Measurements from ENCODE around the gene SOX5.
A peak's percentile ranks its signal among the peaks of the same experiment; 100 is the strongest.
"Not testable (repeated sequence)": the region's sequence is repeated elsewhere in the genome, so short reads cannot be mapped to it uniquely, and the experiment has no call there.

The SOX5 gene

GRCh38 chr12:23493672-23494071 lies 455.8 kb downstream of the SOX5 start:
- TF ChIP-seq EZH2phosphoT487 (IDR thresholded peaks at IDR 0.05; ENCODE audit: borderline replicate concordance) (no peak), CTCF (conservative IDR thresholded peaks at IDR 0.05; ENCODE audit: low read length) (no peak)
- H2AFZ ChIP-seq (ENCODE audit: low read length), result no peak overlapping the region

GRCh38 chr12:23491029-23491428 lies 458.4 kb downstream of the SOX5 start:
- not testable (repeated sequence) for H3K4me2 ChIP-seq (ENCODE audit: low read depth, low read length, poor library complexity, severe bottlenecking); H3K79me2 ChIP-seq (ENCODE audit: insufficient read depth, low read length); H3F3A ChIP-seq (ENCODE audit: low read depth); H3K36me3 ChIP-seq (ENCODE audit: insufficient read depth, low read length); H3K4me3 ChIP-seq (ENCODE audit: low read length, poor library complexity, severe bottlenecking); H2AFZ ChIP-seq (ENCODE audit: low read length); H3K9me2 ChIP-seq (replicated peaks; ENCODE audit: low read depth, low read length); H3K9me3 ChIP-seq (ENCODE audit: insufficient read depth, low read depth, low read length); H3K9ac ChIP-seq (ENCODE audit: low read depth, low read length, poor library complexity, severe bottlenecking); H3K27me3 ChIP-seq (ENCODE audit: insufficient read depth, low read length, poor library complexity, severe bottlenecking); H3K4me1 ChIP-seq (ENCODE audit: insufficient read depth, low read length, poor library complexity, severe bottlenecking); H4K20me1 ChIP-seq (ENCODE audit: insufficient read depth, low read length, poor library complexity, severe bottlenecking)

More at GRCh38 chr12:23493672-23494071, 455.8 kb downstream of the SOX5 start:
- Histone ChIP-seq H3F3A (ENCODE audit: low read depth) (no peaks in the 10 kb centered on the region), H3K9me2 (replicated peaks; ENCODE audit: low read depth, low read length) (no peaks in the 10 kb centered on the region), H3K79me2 (ENCODE audit: insufficient read depth, low read length) (no peaks in the 10 kb centered on the region), H4K20me1 (ENCODE audit: insufficient read depth, low read length, poor library complexity, severe bottlenecking) (no peaks in the 10 kb centered on the region), H3K36me3 (ENCODE audit: insufficient read depth, low read length) (no peaks in the 10 kb centered on the region), H3K9me3 (ENCODE audit: insufficient read depth, low read depth, low read length) (no peaks in the 10 kb centered on the region; the same call in 1 of the 2 replicates), H3K4me3 (ENCODE audit: low read length, poor library complexity, severe bottlenecking) (no peak overlapping the region), H3K4me2 (ENCODE audit: low read depth, low read length, poor library complexity, severe bottlenecking) (no peak overlapping the region), H3K4me1 (ENCODE audit: insufficient read depth, low read length, poor library complexity, severe bottlenecking) (no peaks in the 10 kb centered on the region), H3K9ac (ENCODE audit: low read depth, low read length, poor library complexity, severe bottlenecking) (no peak overlapping the region), H3K27me3 (ENCODE audit: insufficient read depth, low read length, poor library complexity, severe bottlenecking) (no peaks in the 10 kb centered on the region)

- Histone ChIP-seq H3K4me1 (ENCODE audit: insufficient read depth, low read length, poor library complexity, severe bottlenecking) (no peaks in the 10 kb centered on the region), H3K79me2 (ENCODE audit: insufficient read depth, low read length) (no peaks in the 10 kb centered on the region), H3F3A (ENCODE audit: low read depth) (no peaks in the 10 kb centered on the region), H4K20me1 (ENCODE audit: insufficient read depth, low read length, poor library complexity, severe bottlenecking) (no peaks in the 10 kb centered on the region), H3K4me2 (ENCODE audit: low read depth, low read length, poor library complexity, severe bottlenecking) (no peak overlapping the region), H3K27me3 (ENCODE audit: insufficient read depth, low read length, poor library complexity, severe bottlenecking) (no peaks in the 10 kb centered on the region), H3K4me3 (ENCODE audit: low read length, poor library complexity, severe bottlenecking) (no peak overlapping the region), H3K9me2 (replicated peaks; ENCODE audit: low read depth, low read length) (no peaks in the 10 kb centered on the region), H3K9ac (ENCODE audit: low read depth, low read length, poor library complexity, severe bottlenecking) (no peak overlapping the region), H3K36me3 (ENCODE audit: insufficient read depth, low read length) (no peaks in the 10 kb centered on the region), H2AFZ (ENCODE audit: low read length) (peak overlapping the region; percentile 17), H3K9me3 (ENCODE audit: insufficient read depth, low read depth, low read length) (no peaks in the 10 kb centered on the region; the same call in 1 of the 2 replicates)
- no peak for TF ChIP-seq CTCF (conservative IDR thresholded peaks at IDR 0.05; ENCODE audit: low read length)
- no peak for TF ChIP-seq EZH2phosphoT487 (IDR thresholded peaks at IDR 0.05; ENCODE audit: borderline replicate concordance)
Observed at GRCh38 chr12:23488130-23488529, 461.3 kb downstream of the SOX5 start.

GRCh38 chr12:23484238-23484637 lies 465.2 kb downstream of the SOX5 start:
- H3K9ac ChIP-seq (ENCODE audit: low read depth, low read length, poor library complexity, severe bottlenecking), result no peak overlapping the region
- H2AFZ ChIP-seq (ENCODE audit: low read length), result no peak overlapping the region
- H4K20me1 ChIP-seq (ENCODE audit: insufficient read depth, low read length, poor library complexity, severe bottlenecking), result no peaks in the 10 kb centered on the region
- no peaks in the 10 kb centered on the region for H3K79me2 ChIP-seq (ENCODE audit: insufficient read depth, low read length)
- no peaks in the 10 kb centered on the region for H3K4me1 ChIP-seq (ENCODE audit: insufficient read depth, low read length, poor library complexity, severe bottlenecking)
- H3K9me2 ChIP-seq (replicated peaks; ENCODE audit: low read depth, low read length), result no peaks in the 10 kb centered on the region
- H3K4me3 ChIP-seq (ENCODE audit: low read length, poor library complexity, severe bottlenecking), result no peak overlapping the region
- H3K9me3 ChIP-seq (ENCODE audit: insufficient read depth, low read depth, low read length), result no peaks in the 10 kb centered on the region
- TF ChIP-seq EZH2phosphoT487 (IDR thresholded peaks at IDR 0.05; ENCODE audit: borderline replicate concordance) (no peak), CTCF (conservative IDR thresholded peaks at IDR 0.05; ENCODE audit: low read length) (no peak)
- H3K36me3 ChIP-seq (ENCODE audit: insufficient read depth, low read length), result no peaks in the 10 kb centered on the region
- no peaks in the 10 kb centered on the region for H3F3A ChIP-seq (ENCODE audit: low read depth)
- H3K4me2 ChIP-seq (ENCODE audit: low read depth, low read length, poor library complexity, severe bottlenecking), result no peak overlapping the region
- H3K27me3 ChIP-seq (ENCODE audit: insufficient read depth, low read length, poor library complexity, severe bottlenecking), result no peaks in the 10 kb centered on the region
